Activated CD8-positive, alpha-beta memory T cell treated with anti-CD3 and anti-CD28 coated beads for 4 hours (primary cell): Measurements from ENCODE around the gene CTAGE4.
"Not testable (repeated sequence)": the region's sequence is repeated elsewhere in the genome, so short reads cannot be mapped to it uniquely, and the experiment has no call there.

Experiments used
- DNase-seq, 2 donors: peaks; one replicate each; pipeline ENCODE4 v3.0.0-alpha.2; 2020; ENCODE audit warnings: low read depth in 2 of 2

The CTAGE4 gene

GRCh38 chr7:144205306-144205705 lies 22.0 kb downstream of the CTAGE4 start:
- DNase-seq = not testable (repeated sequence)

DNA sequence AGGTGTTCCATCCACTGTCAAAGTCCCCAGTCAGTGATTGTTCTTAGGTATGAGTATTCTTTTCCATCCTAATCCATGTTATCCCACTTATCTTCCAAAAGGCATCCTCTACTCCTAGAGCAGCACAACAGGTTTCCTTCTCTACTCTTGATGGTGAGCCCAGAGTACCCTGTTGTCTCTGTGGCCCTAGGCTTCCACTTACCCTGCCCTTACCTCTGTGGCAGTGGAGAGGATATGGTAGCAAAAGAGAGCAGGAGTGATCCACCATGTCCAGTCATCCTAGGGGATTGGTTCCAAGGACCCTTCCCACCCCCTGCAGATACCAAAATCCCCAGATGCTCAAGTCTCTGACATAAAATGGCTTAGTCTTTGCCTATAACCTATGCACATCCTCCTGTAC lies 33.9 kb downstream of the CTAGE4 start:
- not testable (repeated sequence) for DNase-seq

DNA sequence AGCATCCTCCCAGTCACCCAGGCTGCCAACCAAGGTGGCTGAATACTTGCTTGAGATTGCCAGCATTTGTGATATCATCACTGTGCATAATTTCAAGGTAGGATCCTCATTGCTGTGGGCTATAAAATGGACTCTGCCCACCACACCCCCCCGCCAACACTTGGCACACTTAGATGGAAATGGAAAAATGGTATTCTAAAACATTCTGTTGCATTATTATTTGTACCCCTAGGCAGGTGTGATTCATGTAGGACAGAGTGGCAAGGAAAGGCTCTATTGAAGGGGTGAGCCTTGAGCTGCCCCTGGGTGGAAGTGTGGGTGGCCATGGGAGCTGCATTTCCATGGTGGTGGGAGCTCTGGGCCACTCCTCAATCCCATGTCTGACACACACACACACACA lies 35.3 kb downstream of the CTAGE4 start:
- not testable (repeated sequence) for DNase-seq

GRCh38 chr7:144219149-144219548 lies 35.9 kb downstream of the CTAGE4 start:
- DNase-seq = not testable (repeated sequence)

- DNase-seq = not testable (repeated sequence)
Observed at GRCh38 chr7:144220531-144220930, 37.3 kb downstream of the CTAGE4 start.

- DNase-seq = not testable (repeated sequence)
Observed at GRCh38 chr7:144223675-144224074, 40.4 kb downstream of the CTAGE4 start.

DNA sequence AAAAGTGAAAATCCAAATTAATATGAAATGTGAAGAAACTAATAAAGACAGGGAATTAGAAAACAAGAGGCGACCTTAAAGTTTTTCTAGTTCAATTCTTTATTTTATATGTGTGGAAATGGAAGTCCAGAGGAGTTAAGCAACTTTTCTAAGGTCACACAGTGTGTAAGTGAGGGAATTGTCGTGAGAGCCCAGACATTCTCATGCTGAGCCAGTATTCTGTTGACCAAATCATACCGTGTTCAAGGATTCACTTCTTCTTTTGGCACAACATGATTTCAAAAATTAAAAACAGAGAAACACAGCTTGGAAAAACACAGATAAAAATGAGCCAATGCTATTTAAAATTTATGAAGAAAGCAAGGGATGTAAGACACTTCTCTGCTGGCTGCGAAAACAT lies 43.6 kb downstream of the CTAGE4 start:
- DNase-seq = not testable (repeated sequence)

- DNase-seq = not testable (repeated sequence)
Observed at GRCh38 chr7:144228810-144229209, 45.5 kb downstream of the CTAGE4 start.

DNA sequence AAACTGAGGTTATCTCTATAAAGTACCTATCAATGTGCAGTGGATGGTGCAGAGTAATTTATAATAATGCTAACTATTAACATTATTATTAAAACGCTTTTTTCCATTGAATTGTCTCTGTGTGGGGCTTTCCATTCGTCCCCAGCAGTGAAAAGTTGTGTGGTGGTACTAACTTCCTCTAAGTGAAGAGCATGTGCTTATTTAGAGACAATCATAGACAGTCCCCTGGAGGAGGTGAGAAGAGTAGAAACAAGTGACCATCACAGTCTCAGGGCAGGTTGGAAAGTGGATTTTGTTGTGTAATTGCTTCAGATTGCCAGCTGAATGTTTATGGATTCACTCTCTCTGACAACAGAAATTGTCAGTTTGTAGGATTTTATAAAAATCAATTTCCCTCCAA lies 47.8 kb downstream of the CTAGE4 start:
- DNase-seq = not testable (repeated sequence)

DNA sequence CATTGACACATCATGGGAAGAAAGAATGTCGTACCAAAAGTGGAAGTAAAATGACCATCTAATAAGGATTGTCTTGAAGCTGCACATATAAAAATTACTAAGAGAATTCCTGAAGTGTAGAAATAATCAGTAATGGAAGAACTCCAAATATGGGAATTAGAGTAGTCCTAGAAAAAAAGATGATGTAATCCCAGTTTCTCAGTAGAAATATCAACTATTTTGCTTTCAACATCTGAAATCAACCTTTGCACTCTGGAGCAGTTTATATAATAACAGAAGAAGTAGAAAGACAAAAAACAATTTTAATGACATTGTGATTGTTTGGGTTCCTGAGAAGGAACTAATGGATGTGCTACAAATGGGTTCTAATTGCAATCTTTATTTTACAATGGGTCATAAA lies 49.8 kb downstream of the CTAGE4 start:
- not testable (repeated sequence) for DNase-seq
